H1 (cell line): ENCODE measurements around the gene C9orf43. TPM values are rescaled to one million over a fixed set of nuclear protein-coding genes. Genes with fewer than 3 reads are reported as not detected.

Experiments used
- CTCF ChIA-PET: fragments of 300-600 bp; sonication (Branson Sonifier 250); formaldehyde crosslinking; loops from one replicate; lab custom pipeline; 2021; ENCODE audit not compliant: partially characterized antibody; lab: Charles Lee
- POLR2A ChIA-PET: fragments of 300-600 bp; sonication (Branson Sonifier 250); formaldehyde crosslinking; loops from one replicate; lab custom pipeline; 2021; ENCODE audit warnings: inconsistent platforms; ENCODE audit not compliant: partially characterized antibody; lab: Charles Lee
- DNase-seq, 2 experiments: peaks; one replicate each; pipeline versions ENCODE4 v3.0.0 to v3.0.0-alpha.2; 2010 to 2022; ENCODE audit warnings: low spot score in 2 of 2, low read depth in 1 of 2, mixed read lengths in 1 of 2
- FAIRE-seq: peaks from 2 replicates; lab custom pipeline; 2011; peaks lifted over from hg19 to GRCh38; lab: Jason Lieb, UNC
- H2AFZ ChIP-seq: 2 replicates; pipeline ENCODE4 v1.8.1; 2012; ENCODE audit warnings: low read length, inconsistent platforms
- H2AK5ac ChIP-seq: 2 replicates; pipeline ENCODE4 v1.6.1; 2013; ENCODE audit warnings: low read depth, low read length
- H2BK120ac ChIP-seq: replicated peaks from 2 replicates; pipeline ENCODE3; 2013; ENCODE audit warnings: low read depth, low read length, inconsistent platforms
- H2BK12ac ChIP-seq: 2 replicates; pipeline ENCODE4 v1.6.1; 2013; ENCODE audit warnings: low read depth, low read length
- H2BK15ac ChIP-seq: 2 replicates; pipeline ENCODE4 v1.6.1; 2013; ENCODE audit warnings: low read length
- H2BK20ac ChIP-seq: 2 replicates; pipeline ENCODE4 v1.6.1; 2013; ENCODE audit warnings: low read length
- H2BK5ac ChIP-seq: 2 replicates; pipeline ENCODE4 v1.6.1; 2013; ENCODE audit warnings: low read depth, low read length
- H3K14ac ChIP-seq: 2 replicates; pipeline ENCODE4 v1.6.1; 2013; ENCODE audit warnings: inconsistent platforms; ENCODE audit not compliant: insufficient read length
- H3K18ac ChIP-seq: 2 replicates; pipeline ENCODE4 v1.6.1; 2013; ENCODE audit warnings: low read length; ENCODE audit errors: extremely low read depth
- H3K23ac ChIP-seq: 2 replicates; pipeline ENCODE4 v1.6.1; 2013; ENCODE audit warnings: inconsistent platforms; ENCODE audit not compliant: insufficient read length
- H3K23me2 ChIP-seq: 2 replicates; pipeline ENCODE4 v1.6.1; 2013; ENCODE audit warnings: low read depth, low read length
- H3K27ac ChIP-seq: 2 replicates; pipeline ENCODE4 v1.6.1; 2011; ENCODE audit warnings: low read depth, low read length, inconsistent platforms
- H3K27me3 ChIP-seq, 4 experiments: replicated peaks in 1 of 4; 1 replicate in 1 of 4; 2 replicates in 3 of 4; pipeline versions ENCODE4 v1.6.1 to v1.8.1; 2011 to 2013; ENCODE audit warnings: low read length in 3 of 4, mild to moderate bottlenecking in 3 of 4, inconsistent platforms in 2 of 4, mixed read lengths in 2 of 4, moderate library complexity in 1 of 4; ENCODE audit not compliant: control insufficient read depth in 3 of 4, insufficient read depth in 3 of 4; ENCODE audit errors: extremely low read depth in 1 of 4
- H3K36me3 ChIP-seq, 4 experiments: 2 replicates each; pipeline versions ENCODE4 v1.6.1 to v1.8.1; 2011 to 2013; ENCODE audit warnings: mild to moderate bottlenecking in 4 of 4, low read length in 3 of 4, moderate library complexity in 2 of 4, control low read depth in 1 of 4, inconsistent platforms in 1 of 4; ENCODE audit not compliant: insufficient read depth in 4 of 4, control insufficient read depth in 2 of 4
- H3K4ac ChIP-seq: replicated peaks from 2 replicates; pipeline ENCODE3; 2013; ENCODE audit warnings: low read length, low read depth, mixed read lengths, inconsistent platforms; ENCODE audit not compliant: insufficient read length
- H3K4me1 ChIP-seq, 4 experiments: replicated peaks in 1 of 4; 1 replicate in 1 of 4; 2 replicates in 3 of 4; pipeline versions ENCODE4 v1.6.1 to v1.8.1; 2011 to 2013; ENCODE audit warnings: low read length in 3 of 4, inconsistent platforms in 2 of 4, mixed read lengths in 1 of 4; ENCODE audit not compliant: insufficient read depth in 4 of 4, control insufficient read depth in 3 of 4
- H3K4me2 ChIP-seq, 2 experiments: 2 replicates each; pipeline versions ENCODE4 v1.6.1 to v1.8.1; 2011 to 2013; ENCODE audit warnings: low read depth in 2 of 2, low read length in 2 of 2, control low read depth in 1 of 2, inconsistent platforms in 1 of 2, mild to moderate bottlenecking in 1 of 2; ENCODE audit not compliant: insufficient read depth in 1 of 2
- H3K4me3 ChIP-seq, 4 experiments: fragments of 200-600, 300-600 bp in 1 of 4; sonication (generic), shearing (Covaris generic), sonication (Bioruptor Twin) in 1 of 4; 2 replicates each; pipeline versions ENCODE4 v1.5.1 to v1.8.1; 2011 to 2016; ENCODE audit warnings: low read length in 4 of 4, low read depth in 3 of 4, control low read depth in 2 of 4, inconsistent platforms in 2 of 4, mild to moderate bottlenecking in 2 of 4, mixed read lengths in 1 of 4, moderate library complexity in 1 of 4; ENCODE audit not compliant: insufficient read depth in 2 of 4; ENCODE audit errors: extremely low read depth in 1 of 4
- H3K56ac ChIP-seq: replicated peaks from 2 replicates; pipeline ENCODE3; 2013; ENCODE audit warnings: low read depth, mild to moderate bottlenecking, mixed read lengths, low read length, inconsistent platforms; ENCODE audit not compliant: insufficient read length
- H3K79me1 ChIP-seq: 2 replicates; pipeline ENCODE4 v1.6.1; 2013; ENCODE audit warnings: low read depth, low read length, control low read depth
- H3K79me2 ChIP-seq, 2 experiments: 2 replicates each; pipeline versions ENCODE4 v1.6.1 to v1.8.1; 2012 to 2013; ENCODE audit warnings: low read length in 2 of 2, mild to moderate bottlenecking in 2 of 2, inconsistent platforms in 1 of 2; ENCODE audit not compliant: insufficient read depth in 2 of 2, control insufficient read depth in 1 of 2
- H3K9ac ChIP-seq, 4 experiments: replicated peaks in 1 of 4; 1 replicate in 1 of 4; 2 replicates in 3 of 4; pipeline versions ENCODE4 v1.6.1 to v1.8.1; 2011 to 2013; ENCODE audit warnings: low read depth in 3 of 4, low read length in 3 of 4, control low read depth in 2 of 4, mild to moderate bottlenecking in 2 of 4, moderate library complexity in 2 of 4, inconsistent platforms in 1 of 4; ENCODE audit errors: extremely low read depth in 1 of 4
- H3K9me3 ChIP-seq, 2 experiments: 2 replicates each; pipeline versions ENCODE4 v1.6.1 to v1.8.1; 2012 to 2013; ENCODE audit warnings: mild to moderate bottlenecking in 2 of 2, moderate library complexity in 2 of 2, control low read depth in 1 of 2, inconsistent platforms in 1 of 2, low read depth in 1 of 2, low read length in 1 of 2, mixed read lengths in 1 of 2; ENCODE audit not compliant: insufficient read depth in 2 of 2
- H4K20me1 ChIP-seq, 2 experiments: replicated peaks in 1 of 2; 2 replicates each; pipeline versions ENCODE3 to v1.8.1; 2011 to 2013; ENCODE audit warnings: inconsistent platforms in 2 of 2, low read length in 2 of 2, mild to moderate bottlenecking in 1 of 2; ENCODE audit not compliant: insufficient read depth in 2 of 2, control insufficient read depth in 1 of 2
- H4K5ac ChIP-seq: 2 replicates; pipeline ENCODE4 v1.6.1; 2013; ENCODE audit warnings: low read length, low read depth, mixed read lengths, inconsistent platforms; ENCODE audit not compliant: insufficient read length
- H4K8ac ChIP-seq: 2 replicates; pipeline ENCODE4 v1.8.0; 2013; ENCODE audit warnings: mild to moderate bottlenecking, moderate library complexity, low read length, inconsistent platforms; ENCODE audit not compliant: insufficient read depth; ENCODE audit errors: extremely low read depth
- H4K91ac ChIP-seq: replicated peaks from 2 replicates; pipeline ENCODE3; 2013; ENCODE audit warnings: low read length, mixed read lengths, inconsistent platforms; ENCODE audit not compliant: insufficient read length
- CBX8 ChIP-seq: fragments of 300-800, 300-1000 bp; sonication (generic); IDR thresholded peaks from 2 replicates; pipeline ENCODE4 v1.7.1; 2016; ENCODE audit warnings: low read depth, low read length, borderline replicate concordance
- CHD1 ChIP-seq: IDR thresholded peaks from 2 replicates; pipeline ENCODE4 v1.6.1; 2012; ENCODE audit warnings: low read depth, low read length, improper control_type of control experiment
- SP2 ChIP-seq: IDR thresholded peaks from 2 replicates; pipeline ENCODE4 v1.6.1; 2012; ENCODE audit warnings: mild to moderate bottlenecking, low read length, inconsistent platforms
- TEAD4 ChIP-seq: IDR thresholded peaks from 2 replicates; pipeline ENCODE4 v1.6.1; 2012; ENCODE audit warnings: low read depth, low read length, inconsistent platforms, mixed read lengths
- USF2 ChIP-seq: IDR thresholded peaks from 2 replicates; pipeline ENCODE4 v1.6.1; 2011; ENCODE audit warnings: low read length, improper control_type of control experiment
- ZNF274 ChIP-seq: IDR thresholded peaks from 2 replicates; pipeline ENCODE4 v1.7.0; 2012; ENCODE audit warnings: low read length, borderline replicate concordance; ENCODE audit errors: extremely low read depth
- WGBS, 2 experiments: shearing (Covaris generic) in 1 of 2; methylation state at CpG; one replicate each; pipeline versions ENCODE4 v1.1.6 to v1.1.7; 2013 to 2015; ENCODE audit warnings: low lambda C conversion rate in 2 of 2, mixed read lengths in 2 of 2, inconsistent platforms in 1 of 2, low coverage in 1 of 2, missing lambda C conversion rate in 1 of 2; ENCODE audit not compliant: insufficient replicate concordance in 2 of 2, insufficient coverage in 1 of 2, insufficient read length in 1 of 2; ENCODE audit errors: extremely low coverage in 1 of 2, missing lambda C conversion rate in 1 of 2; 5-methylcytosine and 5-hydroxymethylcytosine counted together
- polyA plus RNA-seq, 7 experiments: library from polyadenylated mRNA; depleted of rRNA in 3 of 7; stranded (reverse) in 5 of 7; unstranded in 2 of 7; fragments of >200 nt in 5 of 7; fragments of 200-250 nt in 2 of 7; gene quantifications; 1 replicate in 5 of 7; 2 replicates in 1 of 7; 4 replicates in 1 of 7; pipeline versions ENCODE4 v1.2.1 to v1.2.3, GENCODE V29; 2011 to 2013; ENCODE audit warnings: missing spikeins in 2 of 7, mixed read lengths in 2 of 7
- total RNA-seq: library from RNA; stranded (reverse); fragmentation: NEBNext Ultra II Directional; extraction: Animal tissue kit (Norgen Biotek cat#: 25700); gene quantifications from 2 replicates; pipeline ENCODE4 v1.2.1, GENCODE V29; 2021

Gene C9orf43
- total and polyA plus RNA-seq, 2 of the 8 experiments (the other 6 are each of a cell fraction or from before 2014, with no cell fraction given): 0.35 to 0.52 TPM

- H2BK120ac ChIP-seq: no peak overlapping the region
- H3K27me3 ChIP-seq: peaks cover 0 to 29% (median 19%) of the 10 kb centered on the region in 4 experiments; a peak in 6 of 7 replicates
- WGBS, 2 experiments: 86% methylated on average over 2 of the region's 2 CpGs; no CpG with 5 or more reads in 1 of the 2 experiments
- H3K56ac ChIP-seq: no peak overlapping the region
- peaks cover 0 to 10% (median 7%) of the 10 kb centered on the region in 4 experiments; a peak in 6 of 7 replicates for H3K4me1 ChIP-seq
- H3K9me3 ChIP-seq: no peaks in the 10 kb centered on the region
- no peak overlapping the region for H3K9ac ChIP-seq
- H2BK5ac ChIP-seq: no peak overlapping the region
- no peak for FAIRE-seq
- no peaks in the 10 kb centered on the region for H3K36me3 ChIP-seq
- no peaks in the 10 kb centered on the region for H3K79me2 ChIP-seq
- no peaks in the 10 kb centered on the region for H3K79me1 ChIP-seq
- no peak overlapping the region; a peak in 1 of 4 replicates for H3K4me2 ChIP-seq
- H3K18ac ChIP-seq: no peak overlapping the region
- no peak overlapping the region for H3K27ac ChIP-seq
- no peak overlapping the region for H2AFZ ChIP-seq
- no peak overlapping the region for H3K4ac ChIP-seq
- H2BK20ac ChIP-seq: no peak overlapping the region
- H2BK12ac ChIP-seq: no peak overlapping the region
- POLR2A ChIA-PET: interaction anchor here (0.9 to 1.1 kb wide), 2 partner anchors 14 to 128 kb away, joined by 3 to 6 read pairs; no protein-coding TSS in a partner anchor
- H3K23me2 ChIP-seq: peaks cover 6% of the 10 kb centered on the region; the same call in 1 of the 2 replicates
- H2AK5ac ChIP-seq: no peak overlapping the region
- TF ChIP-seq ZNF274: no peak
- TF ChIP-seq USF2: no peak
- no peak for TF ChIP-seq CHD1
- TF ChIP-seq SP2: no peak
- TF ChIP-seq TEAD4: no peak
- TF ChIP-seq CBX8: no peak
- TF ChIP-seq, all 59 proteins: peak for 0
- CTCF ChIA-PET: interaction anchor here (0.6 to 2.9 kb wide), 4 partner anchors 12 to 88 kb away, joined by 3 to 8 read pairs (median 4); no protein-coding TSS in a partner anchor
- peak in 1 of 2 experiments; percentile 32 for DNase-seq
- no peak overlapping the region for H4K8ac ChIP-seq
- H4K91ac ChIP-seq: no peak overlapping the region
- no peaks in the 10 kb centered on the region for H4K20me1 ChIP-seq
- no peak overlapping the region for H3K23ac ChIP-seq
- H3K4me3 ChIP-seq: no peak overlapping the region
- H4K5ac ChIP-seq: no peak overlapping the region
- H3K14ac ChIP-seq: no peak overlapping the region
- no peak overlapping the region for H2BK15ac ChIP-seq
These were observed 55.1 kb downstream of the C9orf43 start for GRCh38 chr9:113465599-113466140.
